Measurements from ENCODE around the gene GPD1L. TPM values are rescaled to one million over a fixed set of nuclear protein-coding genes. Genes with fewer than 3 reads are reported as not detected.

GPD1L gene
- total and polyA plus RNA-seq, 10 of the 15 experiments (the other 5 are each of a cell fraction or from before 2014, with no cell fraction given): 0.77 to 4.8 (median 3.9) TPM

- Histone ChIP-seq H3K4me2 (ENCODE audit: control insufficient read depth, insufficient read depth) (no peak overlapping the region), H4K20me1 (ENCODE audit: control insufficient read depth, insufficient read depth) (no peaks in the 10 kb centered on the region; the same call in 1 of the 2 replicates), H3K4me3 (no peak overlapping the region), H3K4me1 (ENCODE audit: control insufficient read depth, insufficient read depth, low read length) (no peaks in the 10 kb centered on the region), H3K27ac (ENCODE audit: control insufficient read depth, insufficient read depth) (no peak overlapping the region), H3K36me3 (ENCODE audit: control insufficient read depth in 2 of 2, insufficient read depth in 2 of 2, low read length in 1 of 2) (no peaks in the 10 kb centered on the region), H3K79me2 (ENCODE audit: control insufficient read depth, insufficient read depth, low read length) (no peaks in the 10 kb centered on the region), H3K27me3 (replicated peaks in 1 of 2; ENCODE audit: control insufficient read depth in 2 of 2, insufficient read depth in 2 of 2, low read length in 1 of 2) (no peaks in the 10 kb centered on the region), H3K9ac (ENCODE audit: control insufficient read depth, insufficient read depth, low read length) (no peak overlapping the region), H2AFZ (ENCODE audit: control insufficient read depth, low read depth, low read length) (no peak overlapping the region), H3K9me3 (replicated peaks; ENCODE audit: control insufficient read depth, insufficient read depth, low read length) (no peaks in the 10 kb centered on the region)
- WGBS (ENCODE audit: insufficient coverage, insufficient replicate concordance, low lambda C conversion rate, missing lambda C conversion rate): 82% methylated on average over 10 of the region's 10 CpGs
- in situ Hi-C loops (cut with MboI): no loop called here
- SMC1A ChIA-PET (ENCODE audit: uncharacterized antibody, unreplicated experiment): no interaction called here
- BruUV-seq (replicated peaks): no TSS peak
- intact Hi-C loops (cut with micrococcal nuclease; ENCODE audit: unreplicated experiment): no loop called here
- DNase-seq (ENCODE audit: low read depth, low spot score) (no peak), FAIRE-seq (no peak), ATAC-seq (no peak)
- RAD21 ChIA-PET (ENCODE audit: unreplicated experiment): no interaction called here
- TF ChIP-seq, protein P1, sequence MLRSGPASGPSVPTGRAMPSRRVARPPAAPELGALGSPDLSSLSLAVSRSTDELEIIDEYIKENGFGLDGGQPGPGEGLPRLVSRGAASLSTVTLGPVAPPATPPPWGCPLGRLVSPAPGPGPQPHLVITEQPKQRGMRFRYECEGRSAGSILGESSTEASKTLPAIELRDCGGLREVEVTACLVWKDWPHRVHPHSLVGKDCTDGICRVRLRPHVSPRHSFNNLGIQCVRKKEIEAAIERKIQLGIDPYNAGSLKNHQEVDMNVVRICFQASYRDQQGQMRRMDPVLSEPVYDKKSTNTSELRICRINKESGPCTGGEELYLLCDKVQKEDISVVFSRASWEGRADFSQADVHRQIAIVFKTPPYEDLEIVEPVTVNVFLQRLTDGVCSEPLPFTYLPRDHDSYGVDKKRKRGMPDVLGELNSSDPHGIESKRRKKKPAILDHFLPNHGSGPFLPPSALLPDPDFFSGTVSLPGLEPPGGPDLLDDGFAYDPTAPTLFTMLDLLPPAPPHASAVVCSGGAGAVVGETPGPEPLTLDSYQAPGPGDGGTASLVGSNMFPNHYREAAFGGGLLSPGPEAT (IDR thresholded peaks at IDR 0.05; ENCODE audit: low read depth): no peak
- TF ChIP-seq, protein P2, sequence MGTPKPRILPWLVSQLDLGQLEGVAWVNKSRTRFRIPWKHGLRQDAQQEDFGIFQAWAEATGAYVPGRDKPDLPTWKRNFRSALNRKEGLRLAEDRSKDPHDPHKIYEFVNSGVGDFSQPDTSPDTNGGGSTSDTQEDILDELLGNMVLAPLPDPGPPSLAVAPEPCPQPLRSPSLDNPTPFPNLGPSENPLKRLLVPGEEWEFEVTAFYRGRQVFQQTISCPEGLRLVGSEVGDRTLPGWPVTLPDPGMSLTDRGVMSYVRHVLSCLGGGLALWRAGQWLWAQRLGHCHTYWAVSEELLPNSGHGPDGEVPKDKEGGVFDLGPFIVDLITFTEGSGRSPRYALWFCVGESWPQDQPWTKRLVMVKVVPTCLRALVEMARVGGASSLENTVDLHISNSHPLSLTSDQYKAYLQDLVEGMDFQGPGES (IDR thresholded peaks at IDR 0.05): no peak
- TF ChIP-seq SUZ12 (IDR thresholded peaks at IDR 0.05; ENCODE audit: unreplicated experiment) (no peak), MTA3 (IDR thresholded peaks at IDR 0.05; ENCODE audit: borderline replicate concordance, low read length) (no peak), ETV6 (conservative IDR thresholded peaks at IDR 0.05 in 1 of 2, IDR thresholded peaks at IDR 0.05 in 1 of 2; ENCODE audit: borderline replicate concordance in 1 of 2, low read depth in 1 of 2) (no peak), ATF3 (IDR thresholded peaks at IDR 0.05; ENCODE audit: borderline replicate concordance, extremely low read depth, low read depth, low read length) (no peak), STAT1 (conservative IDR thresholded peaks at IDR 0.05) (no peak), ZNF384 (IDR thresholded peaks at IDR 0.05; ENCODE audit: borderline replicate concordance, low read depth, low read length) (no peak), SMAD5 (IDR thresholded peaks at IDR 0.05; ENCODE audit: low read depth) (no peak), HSF1 (IDR thresholded peaks at IDR 0.05; ENCODE audit: low read depth, low read length) (no peak)
- CTCF ChIA-PET: interaction anchor here (1.0 to 1.5 kb wide), 2 partner anchors 17 to 108 kb away, joined by 3 to 4 read pairs; no protein-coding TSS in a partner anchor
- POLR2A ChIA-PET: interaction anchor here (0.5 kb wide), 1 partner anchor 1002 kb away, joined by 7 read pairs; no protein-coding TSS in a partner anchor
These were observed 20.9 kb downstream of the GPD1L start for GRCh38 chr3:32127219-32127826.

All from GM12878 (cell line).